Measurements from ENCODE around the gene TNFAIP1. TPM values are rescaled to one million over a fixed set of nuclear protein-coding genes. Genes with fewer than 3 reads are reported as not detected.

The TNFAIP1 gene
- total RNA-seq, 1 donor, result 31.8 TPM

GRCh38 chr17:28392491-28392890, 56.9 kb downstream of the TNFAIP1 start:
- no peak overlapping the region for H3K4me2 ChIP-seq (ENCODE audit: insufficient read depth, low read length)
- no peaks in the 10 kb centered on the region for H3K9me3 ChIP-seq (ENCODE audit: low read depth, low read length)
- H3K27me3 ChIP-seq (ENCODE audit: insufficient read depth, low read length), result no peaks in the 10 kb centered on the region
- no peaks in the 10 kb centered on the region for H3K79me2 ChIP-seq (ENCODE audit: insufficient read depth, low read length)
- peak; percentile 92 for DNase-seq (ENCODE audit: insufficient read length, low spot score, missing footprints)
- H4K20me1 ChIP-seq (ENCODE audit: insufficient read depth, low read length), result peaks cover 3% of the 10 kb centered on the region
- no peak for TF ChIP-seq CTCF (IDR thresholded peaks at IDR 0.05; ENCODE audit: extremely low read depth, low read depth, low read length)
- no peak overlapping the region for H3K27ac ChIP-seq (ENCODE audit: low read depth, low read length)
- no peaks in the 10 kb centered on the region for H3K36me3 ChIP-seq (ENCODE audit: insufficient read depth, low read length)
- H3K4me1 ChIP-seq (ENCODE audit: insufficient read depth, low read length), result peaks cover 4% of the 10 kb centered on the region
- H2AFZ ChIP-seq (ENCODE audit: low read length), result no peak overlapping the region
- no peak overlapping the region for H3K4me3 ChIP-seq (ENCODE audit: insufficient read depth, low read length)

GRCh38 chr17:28394337-28395116, 59.0 kb downstream of the TNFAIP1 start:
- DNase-seq (ENCODE audit: insufficient read length, low spot score, missing footprints), result peak; percentile 89
- Histone ChIP-seq H3K36me3 (ENCODE audit: insufficient read depth, low read length) (peaks cover 2% of the 10 kb centered on the region), H3K9me3 (ENCODE audit: low read depth, low read length) (no peaks in the 10 kb centered on the region), H3K27ac (ENCODE audit: low read depth, low read length) (no peak overlapping the region), H3K79me2 (ENCODE audit: insufficient read depth, low read length) (no peaks in the 10 kb centered on the region), H2AFZ (ENCODE audit: low read length) (no peak overlapping the region), H3K4me2 (ENCODE audit: insufficient read depth, low read length) (no peak overlapping the region), H3K4me1 (ENCODE audit: insufficient read depth, low read length) (peaks cover 9% of the 10 kb centered on the region), H3K4me3 (ENCODE audit: insufficient read depth, low read length) (no peak overlapping the region), H3K27me3 (ENCODE audit: insufficient read depth, low read length) (no peaks in the 10 kb centered on the region), H4K20me1 (ENCODE audit: insufficient read depth, low read length) (peaks cover 7% of the 10 kb centered on the region)
- no peak for TF ChIP-seq CTCF (IDR thresholded peaks at IDR 0.05; ENCODE audit: extremely low read depth, low read depth, low read length)

GRCh38 chr17:28395426-28395825, 59.9 kb downstream of the TNFAIP1 start:
- TF ChIP-seq CTCF (IDR thresholded peaks at IDR 0.05; ENCODE audit: extremely low read depth, low read depth, low read length), result no peak
- no peak overlapping the region for H3K27ac ChIP-seq (ENCODE audit: low read depth, low read length)

GRCh38 chr17:28395968-28396367, 60.4 kb downstream of the TNFAIP1 start:
- Histone ChIP-seq H4K20me1 (ENCODE audit: insufficient read depth, low read length) (peaks cover 4% of the 10 kb centered on the region), H3K4me2 (ENCODE audit: insufficient read depth, low read length) (no peak overlapping the region), H3K4me3 (ENCODE audit: insufficient read depth, low read length) (no peak overlapping the region), H3K79me2 (ENCODE audit: insufficient read depth, low read length) (no peaks in the 10 kb centered on the region), H3K9me3 (ENCODE audit: low read depth, low read length) (no peaks in the 10 kb centered on the region), H3K27ac (ENCODE audit: low read depth, low read length) (no peak overlapping the region), H3K4me1 (ENCODE audit: insufficient read depth, low read length) (peaks cover 9% of the 10 kb centered on the region), H3K27me3 (ENCODE audit: insufficient read depth, low read length) (no peaks in the 10 kb centered on the region), H2AFZ (ENCODE audit: low read length) (no peak overlapping the region), H3K36me3 (ENCODE audit: insufficient read depth, low read length) (peaks cover 10% of the 10 kb centered on the region)
- TF ChIP-seq CTCF (IDR thresholded peaks at IDR 0.05; ENCODE audit: extremely low read depth, low read depth, low read length), result no peak
- no peak for DNase-seq (ENCODE audit: insufficient read length, low spot score, missing footprints)

More at GRCh38 chr17:28395426-28395825, 59.9 kb downstream of the TNFAIP1 start:
- peaks cover 5% of the 10 kb centered on the region for H3K36me3 ChIP-seq (ENCODE audit: insufficient read depth, low read length)
- no peaks in the 10 kb centered on the region for H3K9me3 ChIP-seq (ENCODE audit: low read depth, low read length)
- no peak for DNase-seq (ENCODE audit: insufficient read length, low spot score, missing footprints)
- H3K4me3 ChIP-seq (ENCODE audit: insufficient read depth, low read length), result no peak overlapping the region
- H3K79me2 ChIP-seq (ENCODE audit: insufficient read depth, low read length), result no peaks in the 10 kb centered on the region
- H4K20me1 ChIP-seq (ENCODE audit: insufficient read depth, low read length), result peaks cover 4% of the 10 kb centered on the region
- peaks cover 9% of the 10 kb centered on the region for H3K4me1 ChIP-seq (ENCODE audit: insufficient read depth, low read length)
- H3K4me2 ChIP-seq (ENCODE audit: insufficient read depth, low read length), result no peak overlapping the region
- H2AFZ ChIP-seq (ENCODE audit: low read length), result no peak overlapping the region
- H3K27me3 ChIP-seq (ENCODE audit: insufficient read depth, low read length), result no peaks in the 10 kb centered on the region
